ENCODE measurements around the gene ARHGEF38.

DNA sequence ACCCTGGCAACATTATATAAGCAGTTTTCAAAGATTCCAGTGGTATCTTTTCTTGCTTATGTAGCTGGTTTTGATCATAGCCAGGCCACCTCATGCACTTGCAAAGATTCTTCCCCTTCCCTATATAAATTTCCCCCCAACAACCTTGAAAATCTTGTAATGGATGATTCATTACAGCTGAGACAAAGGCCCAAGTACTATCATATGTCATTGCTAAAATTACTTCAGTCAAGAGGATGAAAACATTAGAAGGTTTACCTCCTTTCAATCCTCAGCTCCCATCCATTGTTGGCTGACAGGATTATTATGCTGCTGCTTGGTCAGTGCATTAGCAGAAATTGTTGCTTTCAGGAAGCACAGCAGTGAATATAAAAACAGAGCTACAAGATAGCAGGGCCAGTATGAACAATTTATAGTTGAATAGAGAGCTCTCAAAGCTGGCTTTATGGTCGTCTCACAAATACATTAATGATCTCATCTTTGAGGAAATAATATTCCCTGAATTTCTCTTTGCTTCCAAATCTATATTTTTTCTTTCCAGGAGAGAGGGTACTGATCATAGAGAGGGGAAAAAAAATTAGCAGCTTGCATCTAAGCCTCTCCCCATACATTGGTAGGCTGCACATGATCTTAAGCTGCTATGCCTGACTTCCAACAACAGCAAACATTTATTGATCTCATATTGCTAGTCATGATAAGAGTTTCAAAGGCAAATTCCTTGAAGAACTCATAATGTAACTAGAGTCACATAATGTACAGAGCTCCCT lies 7.7 kb upstream of the ARHGEF38 start:
- TF ChIP-seq, protein P1, sequence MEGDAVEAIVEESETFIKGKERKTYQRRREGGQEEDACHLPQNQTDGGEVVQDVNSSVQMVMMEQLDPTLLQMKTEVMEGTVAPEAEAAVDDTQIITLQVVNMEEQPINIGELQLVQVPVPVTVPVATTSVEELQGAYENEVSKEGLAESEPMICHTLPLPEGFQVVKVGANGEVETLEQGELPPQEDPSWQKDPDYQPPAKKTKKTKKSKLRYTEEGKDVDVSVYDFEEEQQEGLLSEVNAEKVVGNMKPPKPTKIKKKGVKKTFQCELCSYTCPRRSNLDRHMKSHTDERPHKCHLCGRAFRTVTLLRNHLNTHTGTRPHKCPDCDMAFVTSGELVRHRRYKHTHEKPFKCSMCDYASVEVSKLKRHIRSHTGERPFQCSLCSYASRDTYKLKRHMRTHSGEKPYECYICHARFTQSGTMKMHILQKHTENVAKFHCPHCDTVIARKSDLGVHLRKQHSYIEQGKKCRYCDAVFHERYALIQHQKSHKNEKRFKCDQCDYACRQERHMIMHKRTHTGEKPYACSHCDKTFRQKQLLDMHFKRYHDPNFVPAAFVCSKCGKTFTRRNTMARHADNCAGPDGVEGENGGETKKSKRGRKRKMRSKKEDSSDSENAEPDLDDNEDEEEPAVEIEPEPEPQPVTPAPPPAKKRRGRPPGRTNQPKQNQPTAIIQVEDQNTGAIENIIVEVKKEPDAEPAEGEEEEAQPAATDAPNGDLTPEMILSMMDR (conservative IDR thresholded peaks at IDR 0.05; ENCODE audit: low read depth, low read length): no peak
- TF ChIP-seq EZH2 (IDR thresholded peaks at IDR 0.05; ENCODE audit: borderline replicate concordance, low read depth, low read length, poor library complexity, severe bottlenecking): no peak
